ENCODE results near the gene DYDC2. TPM values are rescaled to one million over a fixed set of nuclear protein-coding genes. Genes with fewer than 3 reads are reported as not detected.

Gene DYDC2
- total and polyA plus RNA-seq, 9 of the 15 experiments (the other 6 are each of a cell fraction or from before 2014, with no cell fraction given), result 0.06 to 0.34 (median 0.15) TPM; not detected in 5

DNA sequence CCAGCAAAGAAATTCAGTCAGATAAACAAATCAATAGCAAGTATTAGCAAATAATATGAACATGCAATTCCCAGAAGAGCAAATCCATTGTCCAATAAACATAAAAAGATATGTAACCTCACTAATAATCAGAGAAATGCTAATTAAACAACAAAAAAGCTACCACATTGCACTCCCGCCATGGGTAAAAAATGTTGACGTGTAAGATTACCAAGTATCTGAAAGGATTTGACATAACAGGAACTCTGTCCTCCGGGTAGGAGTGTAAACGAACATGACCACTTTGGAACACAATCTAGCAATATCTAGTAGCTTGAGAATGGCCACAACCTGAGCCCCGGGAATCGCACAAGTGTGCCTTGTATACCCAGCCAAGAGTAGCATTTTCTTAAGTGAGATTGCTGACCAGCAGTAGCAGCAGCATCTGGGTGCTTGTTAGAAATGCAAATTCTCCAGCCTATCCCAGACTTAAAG lies 31.7 kb upstream of the DYDC2 start:
- no peak overlapping the region for H3K9ac ChIP-seq (ENCODE audit: insufficient read depth in 1 of 2, low read depth in 2 of 2, low read length in 2 of 2)
- H3K27me3 ChIP-seq (ENCODE audit: control insufficient read depth in 2 of 2, insufficient read depth in 2 of 2, low read length in 2 of 2), result peaks cover 4 to 24% of the 10 kb centered on the region in 2 experiments; a peak in 2 of 5 replicates
- no peaks in the 10 kb centered on the region for H3K79me2 ChIP-seq (ENCODE audit: control insufficient read depth, insufficient read depth, low read length)
- ChIA-PET CTCF (ENCODE audit: low intra/inter-chr PET ratio) (no interaction called here), POLR2A (interaction anchor here (1.2 kb wide), 1 partner anchor 10 kb away, joined by 3 read pairs; no protein-coding TSS in a partner anchor)
- in situ Hi-C loops (cut with MboI), result no loop called here
- H3K4me2 ChIP-seq (ENCODE audit: insufficient read depth, low read length), result no peak overlapping the region
- no peak; the same call in 2 of the 3 replicates for ATAC-seq
- no TSS peak for BruUV-seq (replicated peaks)
- WGBS (ENCODE audit: insufficient coverage, low coverage, missing lambda C conversion rate), result 1% methylated on average over 6 of the region's 6 CpGs
- no peak for DNase-seq (ENCODE audit: extremely low read depth in 1 of 4, low spot score in 3 of 4)
- H3K27ac ChIP-seq (ENCODE audit: extremely low read depth, low read depth, low read length), result no peak overlapping the region
- FAIRE-seq, result no peak
- H3K4me3 ChIP-seq, result no peak overlapping the region
- H3K9me1 ChIP-seq (ENCODE audit: control insufficient read depth, insufficient read depth, low read length), result no peaks in the 10 kb centered on the region
- H3K4me1 ChIP-seq (replicated peaks in 1 of 2; ENCODE audit: control insufficient read depth in 2 of 2, insufficient read depth in 2 of 2, low read length in 2 of 2), result no peaks in the 10 kb centered on the region
- H4K20me1 ChIP-seq (replicated peaks; ENCODE audit: control insufficient read depth, insufficient read depth, low read length), result no peaks in the 10 kb centered on the region
- TF ChIP-seq BACH1 (tag; IDR thresholded peaks at IDR 0.05), result no peak
- TF ChIP-seq, protein P1, sequence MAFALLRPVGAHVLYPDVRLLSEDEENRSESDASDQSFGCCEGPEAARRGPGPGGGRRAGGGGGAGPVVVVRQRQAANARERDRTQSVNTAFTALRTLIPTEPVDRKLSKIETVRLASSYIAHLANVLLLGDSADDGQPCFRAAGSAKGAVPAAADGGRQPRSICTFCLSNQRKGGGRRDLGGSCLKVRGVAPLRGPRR (CRISPR knock-in tag; IDR thresholded peaks at IDR 0.05), result no peak
- no peak for TF ChIP-seq FOXP1 (CRISPR knock-in tag; IDR thresholded peaks at IDR 0.05)
- TF ChIP-seq, protein P2, sequence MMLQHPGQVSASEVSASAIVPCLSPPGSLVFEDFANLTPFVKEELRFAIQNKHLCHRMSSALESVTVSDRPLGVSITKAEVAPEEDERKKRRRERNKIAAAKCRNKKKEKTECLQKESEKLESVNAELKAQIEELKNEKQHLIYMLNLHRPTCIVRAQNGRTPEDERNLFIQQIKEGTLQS (IDR thresholded peaks at IDR 0.05), result no peak
- TF ChIP-seq, protein P2 (CRISPR knock-in tag; conservative IDR thresholded peaks at IDR 0.05), result no peak
- TF ChIP-seq, protein P3, sequence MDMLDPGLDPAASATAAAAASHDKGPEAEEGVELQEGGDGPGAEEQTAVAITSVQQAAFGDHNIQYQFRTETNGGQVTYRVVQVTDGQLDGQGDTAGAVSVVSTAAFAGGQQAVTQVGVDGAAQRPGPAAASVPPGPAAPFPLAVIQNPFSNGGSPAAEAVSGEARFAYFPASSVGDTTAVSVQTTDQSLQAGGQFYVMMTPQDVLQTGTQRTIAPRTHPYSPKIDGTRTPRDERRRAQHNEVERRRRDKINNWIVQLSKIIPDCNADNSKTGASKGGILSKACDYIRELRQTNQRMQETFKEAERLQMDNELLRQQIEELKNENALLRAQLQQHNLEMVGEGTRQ (CRISPR knock-in tag; IDR thresholded peaks at IDR 0.05), result no peak
- no peak for TF ChIP-seq RFX7 (CRISPR knock-in tag; IDR thresholded peaks at IDR 0.05)
- TF ChIP-seq HDAC1 (IDR thresholded peaks at IDR 0.05), result no peak
- TF ChIP-seq, protein P4, sequence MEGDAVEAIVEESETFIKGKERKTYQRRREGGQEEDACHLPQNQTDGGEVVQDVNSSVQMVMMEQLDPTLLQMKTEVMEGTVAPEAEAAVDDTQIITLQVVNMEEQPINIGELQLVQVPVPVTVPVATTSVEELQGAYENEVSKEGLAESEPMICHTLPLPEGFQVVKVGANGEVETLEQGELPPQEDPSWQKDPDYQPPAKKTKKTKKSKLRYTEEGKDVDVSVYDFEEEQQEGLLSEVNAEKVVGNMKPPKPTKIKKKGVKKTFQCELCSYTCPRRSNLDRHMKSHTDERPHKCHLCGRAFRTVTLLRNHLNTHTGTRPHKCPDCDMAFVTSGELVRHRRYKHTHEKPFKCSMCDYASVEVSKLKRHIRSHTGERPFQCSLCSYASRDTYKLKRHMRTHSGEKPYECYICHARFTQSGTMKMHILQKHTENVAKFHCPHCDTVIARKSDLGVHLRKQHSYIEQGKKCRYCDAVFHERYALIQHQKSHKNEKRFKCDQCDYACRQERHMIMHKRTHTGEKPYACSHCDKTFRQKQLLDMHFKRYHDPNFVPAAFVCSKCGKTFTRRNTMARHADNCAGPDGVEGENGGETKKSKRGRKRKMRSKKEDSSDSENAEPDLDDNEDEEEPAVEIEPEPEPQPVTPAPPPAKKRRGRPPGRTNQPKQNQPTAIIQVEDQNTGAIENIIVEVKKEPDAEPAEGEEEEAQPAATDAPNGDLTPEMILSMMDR (IDR thresholded peaks at IDR 0.05 in 2 of 3, conservative IDR thresholded peaks at IDR 0.05 in 1 of 3; ENCODE audit: insufficient read depth in 2 of 3, low read depth in 1 of 3, low read length in 3 of 3), result no peak
- no peak for TF ChIP-seq TAF9B (IDR thresholded peaks at IDR 0.05; ENCODE audit: partially characterized antibody)
- TF ChIP-seq, protein P5, sequence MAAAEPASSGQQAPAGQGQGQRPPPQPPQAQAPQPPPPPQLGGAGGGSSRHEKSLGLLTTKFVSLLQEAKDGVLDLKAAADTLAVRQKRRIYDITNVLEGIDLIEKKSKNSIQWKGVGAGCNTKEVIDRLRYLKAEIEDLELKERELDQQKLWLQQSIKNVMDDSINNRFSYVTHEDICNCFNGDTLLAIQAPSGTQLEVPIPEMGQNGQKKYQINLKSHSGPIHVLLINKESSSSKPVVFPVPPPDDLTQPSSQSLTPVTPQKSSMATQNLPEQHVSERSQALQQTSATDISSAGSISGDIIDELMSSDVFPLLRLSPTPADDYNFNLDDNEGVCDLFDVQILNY (CRISPR knock-in tag; IDR thresholded peaks at IDR 0.05), result no peak
- no peak for TF ChIP-seq DMBX1 (CRISPR knock-in tag; IDR thresholded peaks at IDR 0.05; ENCODE audit: borderline replicate concordance)
- H3K9me3 ChIP-seq (replicated peaks; ENCODE audit: control insufficient read depth, insufficient read depth, low read depth, low read length), result no peaks in the 10 kb centered on the region
- intact Hi-C loops (cut with micrococcal nuclease), result no loop called here
- H2AFZ ChIP-seq (ENCODE audit: low read depth, low read length), result no peak overlapping the region
- H3K36me3 ChIP-seq (ENCODE audit: control insufficient read depth, insufficient read depth, low read length), result no peaks in the 10 kb centered on the region
